ENCODE measurements around the gene KDM6A.

GRCh38 chrX:44908827-44909226 is 35.8 kb downstream of the KDM6A start:
- TF ChIP-seq, protein P1, sequence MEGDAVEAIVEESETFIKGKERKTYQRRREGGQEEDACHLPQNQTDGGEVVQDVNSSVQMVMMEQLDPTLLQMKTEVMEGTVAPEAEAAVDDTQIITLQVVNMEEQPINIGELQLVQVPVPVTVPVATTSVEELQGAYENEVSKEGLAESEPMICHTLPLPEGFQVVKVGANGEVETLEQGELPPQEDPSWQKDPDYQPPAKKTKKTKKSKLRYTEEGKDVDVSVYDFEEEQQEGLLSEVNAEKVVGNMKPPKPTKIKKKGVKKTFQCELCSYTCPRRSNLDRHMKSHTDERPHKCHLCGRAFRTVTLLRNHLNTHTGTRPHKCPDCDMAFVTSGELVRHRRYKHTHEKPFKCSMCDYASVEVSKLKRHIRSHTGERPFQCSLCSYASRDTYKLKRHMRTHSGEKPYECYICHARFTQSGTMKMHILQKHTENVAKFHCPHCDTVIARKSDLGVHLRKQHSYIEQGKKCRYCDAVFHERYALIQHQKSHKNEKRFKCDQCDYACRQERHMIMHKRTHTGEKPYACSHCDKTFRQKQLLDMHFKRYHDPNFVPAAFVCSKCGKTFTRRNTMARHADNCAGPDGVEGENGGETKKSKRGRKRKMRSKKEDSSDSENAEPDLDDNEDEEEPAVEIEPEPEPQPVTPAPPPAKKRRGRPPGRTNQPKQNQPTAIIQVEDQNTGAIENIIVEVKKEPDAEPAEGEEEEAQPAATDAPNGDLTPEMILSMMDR (IDR thresholded peaks at IDR 0.05) = no peak
- no peak for TF ChIP-seq POLR2A (IDR thresholded peaks at IDR 0.05)

Measured in thyroid gland (tissue), 4 donors.